ENCODE data around the gene TMSB4X.
"Not testable (repeated sequence)": the region's sequence is repeated elsewhere in the genome, so short reads cannot be mapped to it uniquely, and the experiment has no call there.

The TMSB4X gene

DNA sequence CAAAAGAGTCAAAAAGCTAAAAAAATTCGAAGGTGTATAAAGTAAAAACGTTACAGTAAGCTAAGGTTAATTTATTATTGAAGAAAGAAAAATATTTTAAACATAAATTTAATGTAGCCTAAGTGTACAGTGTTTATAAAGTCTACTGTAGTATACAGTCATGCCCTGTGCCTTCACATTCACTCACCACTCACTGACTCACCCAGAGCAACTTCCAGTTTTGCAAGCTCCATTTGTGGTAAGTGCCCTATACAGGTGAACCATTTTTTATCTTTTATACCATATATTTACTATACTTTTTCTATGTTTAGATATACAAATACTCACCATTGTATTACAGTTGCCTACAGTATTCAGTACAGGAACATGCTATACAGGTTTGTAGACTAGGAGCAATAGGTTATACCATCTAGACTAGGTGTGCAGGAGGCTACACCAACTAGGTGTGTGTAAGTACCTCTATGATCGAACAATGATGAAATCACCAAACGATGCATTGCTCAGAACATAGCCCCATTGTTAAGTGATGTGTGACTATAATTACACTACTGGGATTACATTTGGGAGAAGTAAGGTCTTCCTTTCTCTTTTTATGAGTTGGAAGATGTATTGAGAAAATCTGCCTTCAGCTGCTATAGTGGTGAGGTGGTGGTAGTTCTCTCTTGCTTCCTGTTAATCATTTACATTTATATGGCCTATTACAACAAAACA is 27.2 kb downstream of the TMSB4X start:
- peak in 1 of 2 experiments; percentile 71 for DNase-seq (ENCODE audit: low spot score in 2 of 2)
- no peak overlapping the region for H3K4me3 ChIP-seq
- H3K27me3 ChIP-seq (ENCODE audit: low read depth): no peaks in the 10 kb centered on the region
- no peaks in the 10 kb centered on the region for H3K36me3 ChIP-seq (replicated peaks)
- H3K9me3 ChIP-seq: no peaks in the 10 kb centered on the region
- in situ Hi-C loops (cut with MboI; ENCODE audit: low sequenced_read_pairs): no loop called here
- peaks cover 19% of the 10 kb centered on the region for H3K4me1 ChIP-seq

DNA sequence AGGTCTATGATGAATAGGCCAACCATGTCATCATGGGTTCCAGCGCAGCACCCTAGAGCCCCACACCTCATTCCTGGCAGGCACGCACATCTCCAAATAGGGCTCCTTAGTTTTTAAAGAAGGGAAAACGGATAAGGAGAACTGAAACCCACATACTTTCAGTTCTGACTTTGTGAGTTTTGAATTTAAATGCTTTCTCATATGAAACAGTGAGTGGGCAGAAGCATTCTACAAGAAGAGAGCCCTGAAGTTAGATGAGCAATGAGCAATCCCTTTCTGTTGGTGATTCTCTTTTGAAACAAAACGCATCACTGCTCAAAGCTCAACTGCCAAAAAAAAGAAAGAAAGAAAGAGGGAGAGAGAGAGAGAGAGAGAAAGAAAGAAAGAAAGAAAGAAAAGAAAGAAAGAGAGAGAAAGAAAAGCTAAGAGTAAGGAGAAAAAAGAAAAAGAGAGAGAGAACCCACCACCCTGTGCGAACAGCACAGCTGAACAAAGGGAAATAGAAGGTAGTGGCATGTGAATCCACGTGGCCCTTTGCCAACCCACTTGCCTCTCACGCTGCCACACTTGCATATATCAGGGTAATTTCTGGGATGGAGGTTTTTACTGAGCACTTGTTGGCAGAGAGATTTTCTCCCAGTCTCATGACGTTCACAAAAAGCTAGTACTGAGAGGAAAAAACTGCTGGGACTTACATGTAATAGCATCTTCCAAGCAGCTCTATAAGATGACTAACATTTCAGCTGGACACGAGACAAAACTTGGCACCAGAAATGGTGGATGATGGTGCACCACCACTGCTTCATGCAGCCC is 31.0 kb downstream of the TMSB4X start:
- Histone ChIP-seq H3K4me1 (peaks cover 9% of the 10 kb centered on the region), H3K27me3 (ENCODE audit: low read depth) (no peaks in the 10 kb centered on the region), H3K4me3 (no peak overlapping the region), H3K36me3 (replicated peaks) (no peaks in the 10 kb centered on the region), H3K9me3 (no peaks in the 10 kb centered on the region)
- in situ Hi-C loops (cut with MboI; ENCODE audit: low sequenced_read_pairs): no loop called here
- no peak for DNase-seq (ENCODE audit: low spot score in 2 of 2)

DNA sequence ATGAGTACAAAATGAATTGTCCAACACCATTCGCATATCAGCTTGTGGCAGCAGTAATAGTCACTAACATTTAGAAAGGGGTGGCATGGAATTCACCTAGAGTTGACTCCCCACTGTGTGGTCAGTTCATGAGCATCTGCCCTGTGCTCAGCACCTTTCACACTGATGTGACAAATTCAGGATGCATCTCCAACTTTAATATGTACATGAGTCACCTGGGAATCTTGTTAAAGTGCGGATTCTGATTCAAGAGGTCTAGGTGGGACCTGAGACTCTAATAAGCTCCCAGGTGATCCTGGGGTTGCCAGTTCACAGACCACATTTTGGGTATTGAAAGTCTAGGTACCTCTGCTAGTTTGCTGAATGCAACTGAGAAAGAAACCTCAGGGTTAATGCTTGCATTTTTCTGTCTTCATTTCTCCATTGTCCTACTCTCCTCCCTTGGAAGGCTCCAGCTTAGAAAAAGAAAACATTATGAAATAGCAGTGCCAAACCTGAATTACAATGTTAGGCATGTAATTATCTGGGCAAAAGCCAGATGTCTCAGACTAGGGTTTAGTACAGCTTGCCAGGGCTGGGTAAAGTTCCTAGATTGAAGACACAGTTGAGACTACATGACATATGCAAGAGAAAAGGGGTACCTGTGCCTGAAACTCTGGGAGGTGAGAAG is 32.7 kb downstream of the TMSB4X start:
- H3K4me1 ChIP-seq: peaks cover 4% of the 10 kb centered on the region
- H3K4me3 ChIP-seq: no peak overlapping the region
- in situ Hi-C loops (cut with MboI; ENCODE audit: low sequenced_read_pairs): no loop called here
- no peaks in the 10 kb centered on the region for H3K9me3 ChIP-seq
- H3K27me3 ChIP-seq (ENCODE audit: low read depth): no peaks in the 10 kb centered on the region
- no peak for DNase-seq (ENCODE audit: low spot score in 2 of 2)
- H3K36me3 ChIP-seq (replicated peaks): no peaks in the 10 kb centered on the region

DNA sequence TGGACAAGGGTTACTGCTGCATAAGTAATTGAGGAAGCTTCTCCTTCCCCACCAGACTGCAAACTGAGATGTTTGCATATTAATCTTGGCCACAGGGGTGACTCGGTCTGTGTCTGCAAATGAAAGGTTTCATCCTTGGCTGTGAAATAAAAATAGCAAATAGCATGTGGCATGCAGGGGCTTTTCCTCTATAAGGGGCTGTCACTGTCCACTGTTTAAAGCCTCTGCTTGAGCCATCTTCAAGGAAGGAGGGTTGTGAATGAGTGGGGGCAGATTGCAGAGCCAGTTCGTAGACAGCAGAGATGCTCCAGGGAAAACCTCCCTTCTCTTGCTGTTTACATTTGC is 33.3 kb downstream of the TMSB4X start:
- no peak overlapping the region for H3K4me3 ChIP-seq
- no peaks in the 10 kb centered on the region for H3K36me3 ChIP-seq (replicated peaks)
- in situ Hi-C loops (cut with MboI; ENCODE audit: low sequenced_read_pairs): no loop called here
- no peaks in the 10 kb centered on the region for H3K4me1 ChIP-seq
- no peaks in the 10 kb centered on the region for H3K27me3 ChIP-seq (ENCODE audit: low read depth)
- DNase-seq (ENCODE audit: low spot score in 2 of 2): no peak
- H3K9me3 ChIP-seq: no peaks in the 10 kb centered on the region

DNA sequence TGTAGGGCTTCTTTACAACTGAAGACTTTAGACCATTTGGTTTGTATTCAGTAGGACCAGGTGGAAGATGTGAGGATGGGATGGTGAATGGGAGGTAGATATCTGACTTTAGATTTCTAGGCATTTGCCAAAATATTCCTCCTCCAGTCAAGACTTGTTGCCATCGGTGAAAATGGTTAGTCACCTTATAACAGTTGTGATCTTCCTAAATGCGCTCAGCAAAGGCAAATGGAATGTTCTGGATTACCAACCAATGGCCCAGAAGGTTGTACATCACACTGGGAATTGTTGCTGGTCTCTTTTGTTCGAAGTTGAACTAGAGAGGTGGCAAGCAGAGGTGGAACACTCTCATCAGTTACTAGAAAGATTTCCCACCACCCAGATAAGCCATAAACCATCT is 33.9 kb downstream of the TMSB4X start:
- no peaks in the 10 kb centered on the region for H3K9me3 ChIP-seq
- no peak for DNase-seq (ENCODE audit: low spot score in 2 of 2)

DNA sequence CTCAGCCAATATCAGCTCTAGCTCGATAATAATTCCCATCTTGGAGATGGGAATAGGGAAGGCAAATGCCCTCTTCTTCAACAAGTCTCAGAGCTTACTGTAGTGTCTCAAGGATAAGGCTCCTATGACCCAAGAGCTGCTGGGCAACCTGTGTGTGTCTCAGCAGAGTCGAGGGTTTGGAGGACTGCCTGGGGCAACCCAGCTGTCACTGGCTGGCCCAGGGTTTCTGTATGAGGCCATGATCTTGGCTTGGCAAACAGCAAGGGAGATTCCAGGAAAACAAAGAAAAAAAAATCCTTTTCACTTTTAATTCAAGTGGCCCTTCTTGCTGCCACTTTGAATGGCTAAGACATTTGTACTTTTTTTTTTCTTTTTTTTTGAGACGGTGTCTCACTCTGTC is 34.4 kb downstream of the TMSB4X start:
- Histone ChIP-seq H3K27me3 (ENCODE audit: low read depth) (no peaks in the 10 kb centered on the region), H3K4me3 (no peak overlapping the region), H3K9me3 (no peaks in the 10 kb centered on the region), H3K4me1 (peaks cover 3% of the 10 kb centered on the region; the same call in 1 of the 2 replicates), H3K36me3 (replicated peaks) (no peaks in the 10 kb centered on the region)
- DNase-seq (ENCODE audit: low spot score in 2 of 2): no peak
- in situ Hi-C loops (cut with MboI; ENCODE audit: low sequenced_read_pairs): no loop called here

More for the DNA sequence above, 33.9 kb downstream of the TMSB4X start:
- Histone ChIP-seq H3K4me1 (no peaks in the 10 kb centered on the region), H3K27me3 (ENCODE audit: low read depth) (no peaks in the 10 kb centered on the region), H3K4me3 (no peak overlapping the region), H3K36me3 (replicated peaks) (no peaks in the 10 kb centered on the region)
- in situ Hi-C loops (cut with MboI; ENCODE audit: low sequenced_read_pairs): no loop called here

DNA sequence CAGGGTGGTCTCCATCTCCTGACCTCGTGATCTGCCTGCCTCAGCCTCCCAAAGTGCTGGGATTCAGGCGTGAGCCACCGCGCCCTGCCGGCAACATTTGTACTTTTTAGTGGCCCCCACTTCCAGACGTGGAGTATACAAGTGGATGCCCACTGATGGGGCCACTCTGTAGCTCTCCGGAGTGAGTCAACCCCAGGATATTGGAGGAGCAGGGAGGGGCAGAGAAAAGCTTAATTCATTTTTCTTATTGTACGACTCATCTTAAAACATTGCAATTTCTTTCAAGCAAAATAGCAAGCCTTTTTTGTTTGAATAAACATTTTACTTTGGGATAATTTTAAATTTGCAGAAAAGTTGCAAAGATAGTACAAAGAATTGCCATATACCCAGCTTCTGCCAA is 34.9 kb downstream of the TMSB4X start:
- peaks cover 3% of the 10 kb centered on the region; the same call in 1 of the 2 replicates for H3K27me3 ChIP-seq (ENCODE audit: low read depth)
- no peaks in the 10 kb centered on the region for H3K36me3 ChIP-seq (replicated peaks)
- H3K4me3 ChIP-seq: no peak overlapping the region
- in situ Hi-C loops (cut with MboI; ENCODE audit: low sequenced_read_pairs): no loop called here
- peaks cover 5% of the 10 kb centered on the region; the same call in 1 of the 2 replicates for H3K4me1 ChIP-seq
- H3K9me3 ChIP-seq: no peaks in the 10 kb centered on the region
- DNase-seq (ENCODE audit: low spot score in 2 of 2): no peak

DNA sequence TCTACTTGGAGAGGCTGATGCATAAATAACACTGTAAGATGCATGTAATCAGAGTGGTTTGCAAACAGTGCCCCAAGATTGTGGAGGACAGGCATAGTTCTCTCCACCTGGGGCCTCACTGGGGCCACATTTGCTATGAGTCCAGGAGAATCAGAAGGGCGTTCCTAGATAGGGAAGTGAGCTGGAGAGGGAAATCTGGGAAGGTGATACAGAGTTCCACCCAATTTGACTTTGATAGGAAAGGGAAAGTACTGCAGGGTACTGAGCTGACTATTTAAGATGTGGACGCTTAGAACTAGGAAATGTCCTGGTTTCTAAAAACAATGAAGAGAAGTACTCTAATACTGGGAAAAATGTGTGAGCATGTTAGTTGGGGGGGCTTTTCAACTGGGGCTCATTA is 35.6 kb downstream of the TMSB4X start:
- H3K9me3 ChIP-seq: no peaks in the 10 kb centered on the region
- H3K4me1 ChIP-seq: peaks cover 5% of the 10 kb centered on the region; the same call in 1 of the 2 replicates

DNA sequence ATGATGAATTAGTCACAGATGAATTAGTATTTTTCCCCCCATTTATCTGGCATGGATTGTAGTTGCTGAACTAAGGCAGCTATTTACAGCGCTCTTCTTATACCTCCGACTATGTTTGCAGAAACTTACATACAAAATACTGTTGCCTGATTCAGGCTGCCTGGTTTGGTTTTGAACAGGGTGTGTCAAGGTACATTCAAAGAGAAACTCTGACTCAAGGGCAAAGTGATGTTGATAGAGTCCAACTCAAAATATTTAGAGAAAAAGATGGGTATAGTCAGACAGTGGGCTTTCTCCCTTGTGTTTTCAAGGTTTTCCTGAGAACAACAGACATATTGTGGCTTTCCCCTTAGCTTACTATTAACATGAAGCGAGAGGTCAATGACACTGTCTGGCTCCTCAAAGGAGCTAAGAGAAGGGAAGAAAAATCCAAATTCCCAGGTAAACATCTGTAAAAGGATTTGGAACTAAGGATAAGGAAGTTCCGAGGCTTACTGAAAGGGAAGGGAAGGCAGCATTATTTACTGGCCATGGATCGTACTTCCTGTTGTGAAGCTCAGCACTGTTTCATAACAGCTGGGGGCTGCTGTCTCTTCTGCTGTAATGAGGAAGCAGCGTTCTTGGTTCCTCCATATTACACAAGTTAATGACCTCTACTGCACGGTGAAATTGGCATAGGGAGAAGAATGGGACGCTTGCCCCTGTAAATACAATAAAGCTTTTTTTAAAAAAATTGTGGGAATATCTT is 38.6 kb downstream of the TMSB4X start:
- DNase-seq (ENCODE audit: low spot score in 2 of 2): no peak
- Histone ChIP-seq H3K4me3 (no peak overlapping the region), H3K36me3 (replicated peaks) (no peaks in the 10 kb centered on the region), H3K9me3 (no peaks in the 10 kb centered on the region), H3K4me1 (peaks cover 5% of the 10 kb centered on the region; the same call in 1 of the 2 replicates), H3K27me3 (ENCODE audit: low read depth) (peaks cover 3% of the 10 kb centered on the region; the same call in 1 of the 2 replicates)
- in situ Hi-C loops (cut with MboI; ENCODE audit: low sequenced_read_pairs): no loop called here

More for the DNA sequence above, 35.6 kb downstream of the TMSB4X start:
- Histone ChIP-seq H3K27me3 (ENCODE audit: low read depth) (peaks cover 3% of the 10 kb centered on the region; the same call in 1 of the 2 replicates), H3K36me3 (replicated peaks) (no peaks in the 10 kb centered on the region), H3K4me3 (no peak overlapping the region)
- no peak for DNase-seq (ENCODE audit: low spot score in 2 of 2)
- in situ Hi-C loops (cut with MboI; ENCODE audit: low sequenced_read_pairs): no loop called here

DNA sequence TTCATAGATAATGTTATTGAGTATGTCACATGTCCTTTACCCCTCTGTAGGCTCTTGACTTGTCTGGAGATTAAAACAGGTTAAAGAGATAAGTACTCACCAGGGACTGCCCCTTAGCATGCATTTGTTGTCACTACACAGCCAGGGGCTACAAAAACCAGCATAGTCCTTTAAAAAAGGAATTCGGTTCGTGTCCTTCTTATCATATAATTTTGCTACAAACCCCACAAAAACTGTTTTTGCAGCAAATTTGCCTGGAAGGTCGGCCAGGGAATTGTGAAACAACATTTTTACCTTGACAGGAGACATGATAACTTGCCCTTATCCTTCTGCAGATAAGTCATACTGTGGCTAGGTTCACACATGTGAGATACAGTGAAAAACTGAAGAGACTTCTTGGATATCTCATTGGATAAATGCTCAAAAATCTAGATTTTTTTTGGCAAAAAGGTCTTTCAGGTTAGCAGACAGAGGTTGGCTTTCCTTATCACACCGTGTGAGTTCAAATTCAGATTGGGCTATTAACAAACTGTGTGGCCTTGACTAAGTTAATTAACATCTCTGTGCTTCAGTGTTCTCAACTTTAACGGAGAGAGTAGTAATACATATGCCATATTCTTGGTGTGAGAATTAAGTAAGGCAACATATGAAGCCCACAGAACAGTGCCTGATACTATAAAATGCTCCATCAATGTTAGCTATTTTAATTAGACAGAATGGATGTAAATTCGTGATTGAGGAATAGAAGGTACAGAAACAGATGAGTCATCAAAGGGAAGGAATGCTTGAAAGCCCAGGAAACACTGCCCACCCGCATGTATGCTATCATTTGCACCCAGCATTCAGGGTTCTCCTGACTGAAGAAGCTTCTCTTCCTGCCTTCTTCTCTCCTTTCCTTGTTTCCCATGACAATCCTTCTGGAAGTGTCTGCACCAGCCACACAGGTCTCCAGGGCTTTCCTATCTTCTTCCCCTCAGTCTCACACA is 39.5 kb downstream of the TMSB4X start:
- DNase-seq (ENCODE audit: low spot score in 2 of 2): no peak
- Histone ChIP-seq H3K36me3 (replicated peaks) (no peaks in the 10 kb centered on the region), H3K4me1 (peaks cover 5% of the 10 kb centered on the region; the same call in 1 of the 2 replicates), H3K4me3 (no peak overlapping the region), H3K27me3 (ENCODE audit: low read depth) (peaks cover 3% of the 10 kb centered on the region; the same call in 1 of the 2 replicates), H3K9me3 (no peaks in the 10 kb centered on the region)
- in situ Hi-C loops (cut with MboI; ENCODE audit: low sequenced_read_pairs): no loop called here

DNA sequence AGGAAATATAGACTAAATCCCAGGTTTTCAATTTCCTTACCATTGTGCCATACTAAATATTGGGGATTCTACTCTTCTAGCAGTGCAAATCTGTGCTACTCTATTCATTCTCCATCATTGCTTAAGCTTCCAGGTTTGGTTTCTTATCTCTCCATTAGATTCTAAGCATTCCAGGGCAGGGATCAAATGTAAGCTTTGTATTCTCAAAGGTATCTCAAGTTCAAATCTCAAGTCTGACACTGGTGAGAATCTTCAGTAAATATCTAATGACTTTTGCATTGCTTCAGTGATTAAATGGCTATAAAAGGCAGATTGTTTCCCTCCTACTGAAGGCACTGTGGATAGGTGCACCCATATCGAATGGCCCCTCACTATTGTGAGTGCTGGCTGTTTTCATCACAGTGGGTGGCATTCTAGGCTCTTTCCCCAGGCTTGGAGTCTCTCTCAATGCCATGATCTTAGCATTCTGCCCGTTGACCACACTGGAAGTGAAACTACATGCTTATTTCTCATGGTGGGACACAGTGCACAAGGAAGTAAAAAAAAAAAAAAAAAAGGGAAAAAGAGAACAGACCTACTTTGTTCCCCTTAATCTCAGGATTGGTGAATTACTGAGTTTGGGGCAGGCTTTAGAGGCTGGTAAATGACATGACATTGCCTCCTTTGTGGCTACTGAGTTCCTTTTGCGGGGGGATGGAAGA is 40.8 kb downstream of the TMSB4X start:
- DNase-seq (ENCODE audit: low spot score in 2 of 2): no peak
- H3K27me3 ChIP-seq (ENCODE audit: low read depth): peaks cover 3% of the 10 kb centered on the region; the same call in 1 of the 2 replicates
- H3K36me3 ChIP-seq (replicated peaks): no peaks in the 10 kb centered on the region
- H3K4me1 ChIP-seq: peaks cover 7% of the 10 kb centered on the region
- in situ Hi-C loops (cut with MboI; ENCODE audit: low sequenced_read_pairs): no loop called here
- H3K4me3 ChIP-seq: no peak overlapping the region
- H3K9me3 ChIP-seq: no peaks in the 10 kb centered on the region

DNA sequence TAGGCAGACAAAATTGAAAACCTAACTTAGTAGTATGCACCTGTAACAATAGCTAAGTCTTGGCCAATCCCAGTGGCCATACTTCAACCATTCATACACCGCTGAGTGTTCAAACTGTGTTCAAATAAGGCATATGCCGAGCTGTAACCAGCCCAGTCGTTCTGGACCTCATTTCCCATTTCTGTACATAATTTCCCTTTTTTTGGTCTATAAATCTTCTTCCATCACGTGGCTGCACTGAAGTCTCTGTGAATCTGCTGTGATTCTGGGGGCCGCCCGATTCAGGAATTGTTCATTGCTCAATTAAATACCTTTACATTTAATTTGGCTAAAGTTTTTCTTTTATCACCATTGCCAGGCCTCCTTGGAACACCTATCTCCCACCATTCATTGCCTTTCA is 41.8 kb downstream of the TMSB4X start:
- H3K9me3 ChIP-seq; H3K4me3 ChIP-seq; in situ Hi-C loops (cut with MboI; ENCODE audit: low sequenced_read_pairs); DNase-seq (ENCODE audit: low spot score in 2 of 2); H3K27me3 ChIP-seq (ENCODE audit: low read depth); H3K36me3 ChIP-seq (replicated peaks); H3K4me1 ChIP-seq: not testable (repeated sequence)

All from HAP-1 (cell line).